ENCODE measurements around the gene AP1B1.

Gene AP1B1

GRCh38 chr22:29387921-29388758 lies at the start of gene AP1B1:
Gene AP1B1, minus strand, starts transcription at chr22:29388570. Its CDS starts 21,327 bp downstream, at chr22:29367243.
- Histone ChIP-seq H4K20me1 (ENCODE audit: insufficient read depth, low read length) (peaks cover 22% of the 10 kb centered on the region), H2AFZ (ENCODE audit: low read depth, low read length) (peak within 1 kb of the TSS; percentile 81), H3K4me1 (ENCODE audit: low read length) (peaks cover 56% of the 10 kb centered on the region), H3K36me3 (replicated peaks; ENCODE audit: low read depth, low read length) (peaks cover 15% of the 10 kb centered on the region), H3K9ac (ENCODE audit: low read length) (peak within 1 kb of the TSS; percentile 86), H3K27me3 (ENCODE audit: low read depth, low read length) (no peaks in the 10 kb centered on the region), H3K79me2 (ENCODE audit: low read length) (peaks cover 49% of the 10 kb centered on the region), H3K4me2 (ENCODE audit: low read length) (peak within 1 kb of the TSS; percentile 87), H3K27ac (ENCODE audit: low read length) (peak within 1 kb of the TSS; percentile 66), H3K9me3 (ENCODE audit: insufficient read depth, low read length) (no peaks in the 10 kb centered on the region), H3K4me3 (ENCODE audit: low read length) (peak within 1 kb of the TSS; percentile 87)
- TF ChIP-seq, protein P1, sequence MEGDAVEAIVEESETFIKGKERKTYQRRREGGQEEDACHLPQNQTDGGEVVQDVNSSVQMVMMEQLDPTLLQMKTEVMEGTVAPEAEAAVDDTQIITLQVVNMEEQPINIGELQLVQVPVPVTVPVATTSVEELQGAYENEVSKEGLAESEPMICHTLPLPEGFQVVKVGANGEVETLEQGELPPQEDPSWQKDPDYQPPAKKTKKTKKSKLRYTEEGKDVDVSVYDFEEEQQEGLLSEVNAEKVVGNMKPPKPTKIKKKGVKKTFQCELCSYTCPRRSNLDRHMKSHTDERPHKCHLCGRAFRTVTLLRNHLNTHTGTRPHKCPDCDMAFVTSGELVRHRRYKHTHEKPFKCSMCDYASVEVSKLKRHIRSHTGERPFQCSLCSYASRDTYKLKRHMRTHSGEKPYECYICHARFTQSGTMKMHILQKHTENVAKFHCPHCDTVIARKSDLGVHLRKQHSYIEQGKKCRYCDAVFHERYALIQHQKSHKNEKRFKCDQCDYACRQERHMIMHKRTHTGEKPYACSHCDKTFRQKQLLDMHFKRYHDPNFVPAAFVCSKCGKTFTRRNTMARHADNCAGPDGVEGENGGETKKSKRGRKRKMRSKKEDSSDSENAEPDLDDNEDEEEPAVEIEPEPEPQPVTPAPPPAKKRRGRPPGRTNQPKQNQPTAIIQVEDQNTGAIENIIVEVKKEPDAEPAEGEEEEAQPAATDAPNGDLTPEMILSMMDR (IDR thresholded peaks at IDR 0.05; ENCODE audit: low read depth, low read length): no peak

DNA sequence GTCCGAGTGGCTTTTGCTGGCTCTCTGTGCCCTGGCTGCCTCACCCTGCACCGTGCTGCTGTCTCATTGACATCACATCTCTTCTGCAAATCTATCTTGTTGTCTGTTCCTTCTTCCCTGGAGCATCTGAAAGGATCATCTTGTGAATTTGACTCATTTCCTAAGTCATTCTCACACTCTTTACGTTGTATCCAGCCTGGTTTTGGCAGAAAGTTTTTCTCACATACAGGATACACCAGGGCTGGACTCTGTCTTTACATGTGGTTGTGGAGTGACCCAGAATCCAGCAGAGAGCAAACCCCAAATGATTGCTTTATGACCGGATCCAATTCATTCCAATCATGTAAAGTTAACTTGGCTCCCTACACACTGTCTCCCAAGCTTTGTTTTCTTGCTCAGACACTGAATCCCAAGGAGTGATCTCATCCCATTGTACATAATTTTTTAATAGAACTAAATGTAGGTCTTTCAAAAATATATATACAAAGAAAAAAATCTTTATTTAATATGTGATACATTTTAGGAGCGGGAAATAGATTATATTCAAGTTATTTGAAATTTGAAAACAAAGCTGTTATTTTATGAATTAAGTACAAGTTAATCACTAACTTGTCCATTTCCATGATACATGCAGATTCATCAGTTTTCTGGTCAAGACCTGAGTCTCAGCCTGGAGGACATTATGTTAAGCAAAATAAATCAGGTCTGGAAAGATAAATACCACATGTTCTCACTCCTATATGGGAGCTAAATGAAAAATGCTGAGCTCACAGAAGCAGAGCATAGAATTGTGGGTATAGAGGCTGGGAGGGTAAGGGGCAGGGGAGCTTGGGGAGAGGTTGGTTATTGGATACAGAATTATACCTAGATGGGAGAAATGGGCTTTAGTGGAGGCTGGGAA lies 47.1 kb upstream of the AP1B1 start:
- TF ChIP-seq EZH2phosphoT487 (IDR thresholded peaks at IDR 0.05; ENCODE audit: low read depth): no peak
- TF ChIP-seq, protein P1 (IDR thresholded peaks at IDR 0.05; ENCODE audit: low read depth, low read length): no peak
- no peak overlapping the region for H3K27ac ChIP-seq (ENCODE audit: low read length)
- H3K36me3 ChIP-seq (replicated peaks; ENCODE audit: low read depth, low read length): no peaks in the 10 kb centered on the region
- no peak overlapping the region for H2AFZ ChIP-seq (ENCODE audit: low read depth, low read length)
- peaks cover 44% of the 10 kb centered on the region for H3K27me3 ChIP-seq (ENCODE audit: low read depth, low read length)
- no peaks in the 10 kb centered on the region for H4K20me1 ChIP-seq (ENCODE audit: insufficient read depth, low read length)
- no peaks in the 10 kb centered on the region for H3K4me1 ChIP-seq (ENCODE audit: low read length)
- no peak overlapping the region for H3K9ac ChIP-seq (ENCODE audit: low read length)
- H3K4me2 ChIP-seq (ENCODE audit: low read length): no peak overlapping the region
- H3K79me2 ChIP-seq (ENCODE audit: low read length): no peaks in the 10 kb centered on the region
- H3K4me3 ChIP-seq (ENCODE audit: low read length): no peak overlapping the region
- no peaks in the 10 kb centered on the region for H3K9me3 ChIP-seq (ENCODE audit: insufficient read depth, low read length)

DNA sequence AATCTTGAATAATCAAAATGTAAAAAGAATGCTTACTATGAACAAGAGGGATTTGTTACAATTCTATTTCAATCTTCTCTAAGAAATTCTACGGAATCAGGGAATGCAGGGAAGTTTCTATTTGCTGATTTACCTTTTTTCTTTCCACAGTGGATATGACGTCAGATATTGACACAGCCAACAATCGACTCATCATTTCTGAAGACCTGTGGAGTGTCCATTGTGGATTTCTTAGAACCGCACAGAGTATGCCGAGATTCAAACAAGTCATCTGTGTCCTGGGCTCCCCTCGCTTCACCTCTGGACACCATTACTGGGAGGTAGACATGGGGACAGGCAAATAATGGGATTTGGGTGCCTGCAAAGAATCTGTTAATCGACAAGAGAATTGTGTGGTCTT lies 45.9 kb upstream of the AP1B1 start:
- Histone ChIP-seq H3K9ac (ENCODE audit: low read length) (no peak overlapping the region), H3K4me1 (ENCODE audit: low read length) (no peaks in the 10 kb centered on the region), H3K79me2 (ENCODE audit: low read length) (no peaks in the 10 kb centered on the region), H4K20me1 (ENCODE audit: insufficient read depth, low read length) (no peaks in the 10 kb centered on the region), H3K27me3 (ENCODE audit: low read depth, low read length) (peaks cover 55% of the 10 kb centered on the region), H3K9me3 (ENCODE audit: insufficient read depth, low read length) (no peaks in the 10 kb centered on the region), H3K36me3 (replicated peaks; ENCODE audit: low read depth, low read length) (no peaks in the 10 kb centered on the region), H3K4me3 (ENCODE audit: low read length) (no peak overlapping the region), H3K27ac (ENCODE audit: low read length) (no peak overlapping the region), H2AFZ (ENCODE audit: low read depth, low read length) (no peak overlapping the region), H3K4me2 (ENCODE audit: low read length) (no peak overlapping the region)
- TF ChIP-seq EZH2phosphoT487 (IDR thresholded peaks at IDR 0.05; ENCODE audit: low read depth): no peak
- TF ChIP-seq, protein P1 (IDR thresholded peaks at IDR 0.05; ENCODE audit: low read depth, low read length): no peak

DNA sequence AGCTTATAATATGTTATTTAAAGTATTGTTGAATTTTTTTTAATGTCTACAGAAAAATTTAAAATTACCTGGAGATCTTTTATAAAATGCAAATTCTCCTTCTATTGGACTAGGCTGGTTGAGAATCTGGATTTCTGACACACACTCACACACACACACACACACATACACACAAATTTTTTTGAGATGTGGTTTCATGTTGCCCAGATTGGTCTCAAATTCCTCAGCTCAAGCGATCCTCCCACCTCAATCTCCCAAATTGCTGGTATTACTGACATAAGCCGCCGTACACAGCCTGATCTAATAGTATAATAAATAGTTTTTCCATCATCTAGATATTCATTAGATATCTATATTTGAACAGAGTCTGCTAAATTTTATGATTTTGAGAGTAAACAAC lies 45.5 kb upstream of the AP1B1 start:
- Histone ChIP-seq H3K4me2 (ENCODE audit: low read length) (no peak overlapping the region), H3K4me3 (ENCODE audit: low read length) (no peak overlapping the region), H3K79me2 (ENCODE audit: low read length) (no peaks in the 10 kb centered on the region), H3K27ac (ENCODE audit: low read length) (no peak overlapping the region), H2AFZ (ENCODE audit: low read depth, low read length) (no peak overlapping the region), H3K9ac (ENCODE audit: low read length) (no peak overlapping the region), H3K27me3 (ENCODE audit: low read depth, low read length) (peaks cover 59% of the 10 kb centered on the region), H3K9me3 (ENCODE audit: insufficient read depth, low read length) (no peaks in the 10 kb centered on the region), H3K36me3 (replicated peaks; ENCODE audit: low read depth, low read length) (no peaks in the 10 kb centered on the region), H3K4me1 (ENCODE audit: low read length) (no peaks in the 10 kb centered on the region), H4K20me1 (ENCODE audit: insufficient read depth, low read length) (no peaks in the 10 kb centered on the region)
- TF ChIP-seq, protein P1 (IDR thresholded peaks at IDR 0.05; ENCODE audit: low read depth, low read length): no peak
- TF ChIP-seq EZH2phosphoT487 (IDR thresholded peaks at IDR 0.05; ENCODE audit: low read depth): no peak

All from OCI-LY3 (cell line).